CD4-positive, alpha-beta T cell treated with Interleukin-12 subunit alpha and Interleukin-12 subunit beta, for 1 hour (primary cell): Measurements from ENCODE around the gene NPLOC4.

Experiments used
- DNase-seq: peaks from one replicate; pipeline ENCODE4 v3.0.0-alpha.2; 2020

Gene NPLOC4

DNA sequence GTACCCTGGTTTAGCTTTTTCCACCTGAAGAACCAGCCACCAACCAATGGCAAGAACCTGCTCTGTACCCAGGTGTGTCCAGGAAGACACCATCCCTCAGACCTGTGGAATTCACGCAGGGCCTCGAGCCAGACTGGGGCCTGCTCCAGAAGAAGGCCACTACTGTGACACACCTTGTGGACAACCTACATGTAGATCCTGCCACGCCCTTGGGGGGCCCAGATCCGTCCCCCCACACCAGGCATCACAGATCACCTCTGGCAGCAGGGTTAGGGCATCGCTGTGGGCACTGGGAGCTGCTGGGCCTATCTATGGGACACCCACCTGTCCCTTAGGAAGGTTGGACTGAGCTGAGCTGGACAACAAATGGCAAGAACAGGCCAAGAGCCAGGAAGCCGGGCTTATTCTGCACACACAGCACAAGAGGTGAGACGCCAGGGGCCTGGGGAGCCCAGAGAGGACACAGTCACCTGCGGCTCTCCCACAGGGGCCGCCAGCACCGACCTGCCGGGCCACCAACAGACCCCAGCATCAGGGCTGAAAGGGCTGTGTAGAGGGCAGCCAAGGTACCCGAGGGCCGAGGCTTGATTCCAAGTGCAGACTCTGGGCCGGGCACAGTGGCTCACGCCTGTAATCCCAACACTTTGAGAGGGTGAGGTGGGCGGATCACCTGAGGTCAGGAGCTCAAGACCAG lies 92.5 kb downstream of the NPLOC4 start:
- DNase-seq: no peak

DNA sequence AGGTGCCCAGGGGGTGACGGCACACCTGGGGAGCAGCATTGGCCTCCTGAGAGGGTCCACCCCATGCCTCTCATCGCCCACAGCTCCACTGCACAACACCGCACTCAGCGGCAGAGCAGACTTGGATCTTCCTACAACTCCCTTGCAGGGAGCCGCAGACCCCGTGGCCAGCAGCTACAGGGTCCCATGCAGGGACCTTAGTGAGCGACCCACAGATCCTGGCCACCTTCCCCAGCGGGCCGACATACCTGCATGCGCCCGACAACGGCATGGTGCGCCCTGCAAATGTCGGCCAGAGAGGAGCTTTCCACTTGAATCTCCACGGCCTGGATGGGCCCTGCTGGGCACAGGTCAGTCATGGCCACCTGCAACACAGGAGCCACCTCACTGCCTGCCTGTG lies 93.2 kb downstream of the NPLOC4 start:
- DNase-seq: no peak

DNA sequence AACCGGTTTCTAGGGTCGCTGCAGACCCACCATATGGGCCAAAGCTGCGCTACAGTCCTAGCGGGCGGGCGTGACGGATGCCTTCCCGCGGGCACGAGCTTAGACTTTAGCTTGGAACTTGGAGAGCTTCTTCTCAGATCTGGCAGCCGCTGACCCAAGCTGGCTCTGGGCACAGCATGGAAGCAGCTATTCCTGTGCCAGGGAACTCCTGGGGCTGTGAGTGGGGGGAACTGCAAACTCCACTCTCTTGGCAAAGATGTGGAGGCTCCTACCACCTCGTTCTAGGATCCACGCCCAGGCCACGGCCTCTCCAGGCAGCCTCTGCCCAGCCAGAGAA lies 93.6 kb downstream of the NPLOC4 start:
- DNase-seq: no peak

DNA sequence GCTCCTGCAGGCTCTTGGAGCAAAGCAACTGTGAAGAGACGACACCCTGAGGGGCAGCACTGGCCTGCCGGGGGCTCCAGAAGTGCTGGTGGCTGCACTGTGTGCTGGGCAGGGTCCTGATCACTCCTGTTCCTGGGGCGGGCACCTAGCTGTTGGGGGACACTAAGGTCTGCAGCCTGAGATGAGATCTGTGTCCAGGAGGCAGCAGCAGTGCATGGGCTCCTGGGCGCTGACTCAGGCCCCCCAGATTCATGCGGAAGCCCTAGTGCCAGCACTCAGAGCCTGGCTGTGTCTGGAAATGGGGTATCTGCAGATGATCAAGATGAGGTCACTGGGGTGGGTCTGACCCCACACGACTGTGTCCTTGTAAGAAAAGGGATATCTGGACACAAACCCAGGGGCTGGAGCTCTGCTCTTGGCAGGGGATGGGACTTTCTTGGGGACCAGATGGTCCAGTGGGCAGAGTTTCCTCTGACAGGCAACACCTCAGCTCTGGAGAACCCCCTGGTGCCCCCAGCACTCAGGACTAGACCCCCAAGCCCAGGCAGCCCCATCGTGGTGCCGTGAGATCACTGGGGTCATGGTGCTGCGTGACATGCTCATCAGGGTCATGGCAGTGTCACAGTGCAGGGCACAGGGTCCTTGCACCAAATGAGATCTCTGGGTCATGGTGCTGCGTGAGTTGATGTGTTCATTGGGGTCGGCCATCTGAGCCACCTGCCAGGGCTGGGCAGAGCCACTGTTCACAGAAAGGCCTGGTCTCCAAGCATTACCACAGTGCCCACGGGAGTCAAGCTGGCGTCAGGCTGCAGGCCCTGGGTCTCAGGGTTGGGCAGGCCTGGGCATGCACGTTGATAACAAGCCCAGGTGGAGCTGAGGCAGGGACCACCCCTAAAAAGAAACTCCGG lies 94.2 kb downstream of the NPLOC4 start:
- DNase-seq: no peak

DNA sequence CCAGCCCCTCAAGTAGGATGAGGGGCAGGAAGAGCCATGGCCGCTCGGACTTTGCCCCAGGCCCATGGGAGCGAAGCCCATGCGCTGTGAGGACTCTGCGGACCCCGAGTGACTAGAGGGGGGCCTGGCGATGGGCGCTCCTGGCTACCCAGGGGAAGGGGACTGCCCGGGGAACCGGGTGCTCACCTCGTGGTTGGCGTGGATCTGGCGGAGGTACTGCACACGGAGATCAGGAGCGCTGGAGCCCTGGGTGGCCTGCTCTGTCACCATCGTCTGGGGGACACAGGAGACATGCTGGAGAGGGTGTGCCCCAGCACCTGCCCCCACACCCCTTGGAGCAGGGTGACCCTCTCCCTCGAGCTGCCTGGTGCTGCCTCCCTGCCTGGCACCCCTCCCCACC lies 95.8 kb downstream of the NPLOC4 start:
- DNase-seq: no peak

DNA sequence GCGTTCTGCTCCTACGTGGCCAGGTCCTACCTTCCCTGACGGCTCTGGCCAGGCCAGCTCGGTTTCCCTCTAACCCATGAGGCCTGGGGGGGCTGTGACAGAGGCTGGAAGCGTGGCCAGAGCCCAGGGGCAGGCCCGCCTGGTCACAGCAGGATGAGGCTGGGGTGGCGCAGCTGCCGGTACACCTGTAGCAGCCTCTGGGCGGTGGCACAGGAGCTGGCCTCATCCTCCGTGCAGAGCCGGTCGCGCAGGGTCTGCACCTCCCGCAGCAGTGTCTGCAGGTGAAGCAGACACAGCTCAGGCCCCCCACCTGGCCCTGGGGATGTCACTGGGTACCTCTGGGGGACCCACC lies 96.3 kb downstream of the NPLOC4 start:
- DNase-seq: no peak

DNA sequence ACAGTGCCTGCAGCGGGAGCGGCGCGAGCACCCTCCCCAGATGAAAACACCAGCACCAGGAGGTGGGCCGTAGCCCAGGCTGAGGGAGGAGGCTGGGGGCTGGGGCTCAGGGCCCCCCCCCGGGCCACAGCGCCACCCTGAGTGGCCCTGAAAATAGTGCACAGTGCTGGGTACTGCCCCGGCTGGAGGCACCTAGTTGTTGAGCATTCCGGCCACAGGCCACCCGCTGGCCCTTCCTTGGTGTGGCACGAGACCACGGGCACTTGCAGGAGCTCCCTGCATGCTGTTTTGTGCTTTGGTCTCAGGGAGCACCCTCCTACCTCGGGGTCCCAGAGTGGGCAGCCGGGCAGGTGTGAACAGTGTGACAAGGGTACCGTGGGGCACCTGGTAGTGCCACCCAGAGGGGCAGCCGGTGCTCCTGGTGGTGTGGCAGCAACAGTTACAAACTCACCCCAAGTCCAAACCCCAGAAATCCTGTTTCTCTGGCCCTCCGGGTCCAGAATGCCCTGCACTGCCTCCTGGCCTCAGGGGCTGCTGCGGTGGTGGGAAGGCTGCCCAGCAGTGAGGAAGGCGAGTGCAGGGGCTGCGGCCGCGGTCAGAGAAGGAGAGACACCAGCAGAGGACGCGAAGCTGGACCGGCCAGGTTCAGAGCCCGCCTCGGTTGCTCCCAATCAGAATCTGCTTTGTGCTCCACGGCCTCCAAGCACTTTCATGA lies 96.8 kb downstream of the NPLOC4 start:
- no peak for DNase-seq

DNA sequence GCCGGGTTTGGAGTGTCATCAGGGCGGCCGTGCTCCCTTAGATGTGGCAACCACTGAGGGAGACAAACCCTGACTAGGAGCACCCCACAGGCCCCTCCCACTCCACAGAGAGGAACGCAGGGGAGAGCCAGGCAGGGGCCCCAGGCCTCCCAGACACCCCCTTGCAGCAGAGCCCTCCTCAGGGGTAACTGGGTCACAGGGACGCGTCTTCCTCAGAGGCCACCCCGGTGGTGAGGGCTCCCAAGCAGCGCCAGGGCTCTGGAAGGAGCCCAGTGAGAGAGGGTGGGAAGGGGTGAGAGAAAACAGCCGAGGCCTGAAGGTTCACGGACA lies 97.4 kb downstream of the NPLOC4 start:
- no peak for DNase-seq

DNA sequence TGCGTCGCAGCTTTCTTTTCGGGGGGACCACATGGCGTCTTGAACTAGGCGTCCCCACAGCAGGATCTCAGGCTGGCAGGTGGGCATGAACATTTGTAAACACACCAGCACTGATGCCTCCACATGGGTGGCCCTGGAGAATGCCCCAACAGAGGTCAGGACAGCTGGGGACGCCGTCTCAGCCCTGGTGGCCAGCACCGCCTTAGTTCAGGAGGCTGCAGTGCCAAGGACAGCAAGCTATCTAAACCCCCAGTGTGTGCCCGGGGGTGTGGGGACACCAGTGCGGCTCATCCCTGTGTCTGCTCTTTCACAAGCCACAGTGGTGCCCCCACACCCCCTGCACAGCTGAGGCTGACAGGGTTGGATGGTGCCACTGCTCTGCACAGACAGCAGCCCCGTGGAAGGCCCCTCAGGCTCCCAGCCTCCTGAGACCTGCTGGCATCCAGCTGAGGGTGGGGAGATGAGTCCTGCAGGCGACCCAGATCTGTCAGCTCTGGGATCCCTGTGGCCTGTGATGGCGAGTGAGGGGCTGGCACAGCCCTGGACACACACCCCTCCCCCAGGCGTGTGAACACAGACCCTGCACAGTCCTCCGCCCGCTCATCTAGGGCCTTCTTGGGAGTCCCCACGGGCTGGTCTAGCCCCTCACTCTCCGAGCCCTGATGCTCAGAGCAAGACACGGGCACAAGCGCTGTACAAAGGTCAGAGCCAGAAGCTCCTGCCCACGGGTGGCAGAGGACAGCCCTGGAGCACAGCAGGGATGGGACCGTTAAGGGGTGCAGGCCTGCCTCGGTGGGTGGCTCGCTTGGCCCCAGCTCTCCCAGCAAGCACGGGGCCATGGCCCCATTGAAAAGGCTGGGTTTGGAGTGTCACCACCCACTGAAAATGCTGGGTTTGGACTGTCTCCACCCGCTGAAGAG lies 98.0 kb downstream of the NPLOC4 start:
- no peak for DNase-seq

DNA sequence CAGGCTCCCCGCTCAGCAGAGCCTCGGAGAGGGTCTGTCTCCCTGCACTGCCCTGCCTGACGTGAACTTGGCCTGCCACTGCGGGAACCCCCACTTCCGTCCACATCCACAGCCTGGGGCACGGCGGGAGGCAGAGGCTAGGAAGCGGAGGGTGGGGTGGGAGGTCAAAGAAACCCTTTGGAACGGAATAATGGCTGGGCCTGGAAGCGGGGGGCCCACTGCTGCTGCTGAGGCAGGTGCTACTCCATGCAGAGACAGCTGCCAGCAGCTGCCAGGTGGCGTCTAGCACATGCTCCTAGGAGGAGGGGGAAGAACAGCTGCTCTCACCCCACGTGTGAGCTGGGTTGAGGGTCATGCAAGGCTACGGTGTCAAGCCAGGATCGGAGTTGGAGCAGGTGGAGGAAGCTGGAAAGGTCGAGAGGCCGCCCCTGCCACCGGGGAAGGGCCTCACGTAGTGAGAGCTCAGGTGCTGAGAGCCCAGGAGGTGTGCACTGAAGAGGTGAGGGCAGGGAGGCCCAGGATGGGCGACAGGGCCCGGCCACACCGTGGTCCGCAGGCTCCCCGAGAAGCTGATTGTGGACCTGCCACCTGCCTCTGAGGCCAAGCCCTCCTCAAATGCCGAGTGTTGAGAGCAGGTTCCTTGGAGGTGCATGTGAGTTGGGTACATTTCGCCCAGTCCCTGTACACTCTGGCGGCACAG lies 98.9 kb downstream of the NPLOC4 start:
- no peak for DNase-seq

DNA sequence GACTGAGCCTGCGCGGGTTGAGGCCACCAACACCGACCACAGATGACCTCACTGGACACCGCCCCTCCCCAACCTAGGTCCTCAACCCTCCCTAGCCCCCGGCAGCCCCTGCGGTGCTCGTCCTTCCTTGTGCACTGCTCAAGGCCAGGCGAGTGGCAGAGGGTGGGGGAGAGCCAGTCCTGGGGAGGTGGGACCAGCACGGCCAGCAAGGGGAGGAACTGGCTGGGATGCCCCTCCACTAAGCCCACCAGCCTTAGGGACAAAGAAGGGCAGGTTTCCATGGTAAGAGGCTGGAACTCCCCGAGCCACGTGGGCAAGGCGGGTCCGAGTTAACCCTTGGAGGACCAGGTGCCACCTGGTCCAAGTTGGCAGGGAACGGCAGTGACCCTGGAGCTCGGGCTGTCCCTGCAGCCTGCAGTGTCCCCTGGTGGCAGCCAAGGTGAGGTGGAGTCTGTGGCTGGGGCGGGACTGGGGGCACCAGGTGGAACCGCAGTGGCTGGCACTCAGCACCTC lies 99.5 kb downstream of the NPLOC4 start:
- peak; percentile 31 for DNase-seq

DNA sequence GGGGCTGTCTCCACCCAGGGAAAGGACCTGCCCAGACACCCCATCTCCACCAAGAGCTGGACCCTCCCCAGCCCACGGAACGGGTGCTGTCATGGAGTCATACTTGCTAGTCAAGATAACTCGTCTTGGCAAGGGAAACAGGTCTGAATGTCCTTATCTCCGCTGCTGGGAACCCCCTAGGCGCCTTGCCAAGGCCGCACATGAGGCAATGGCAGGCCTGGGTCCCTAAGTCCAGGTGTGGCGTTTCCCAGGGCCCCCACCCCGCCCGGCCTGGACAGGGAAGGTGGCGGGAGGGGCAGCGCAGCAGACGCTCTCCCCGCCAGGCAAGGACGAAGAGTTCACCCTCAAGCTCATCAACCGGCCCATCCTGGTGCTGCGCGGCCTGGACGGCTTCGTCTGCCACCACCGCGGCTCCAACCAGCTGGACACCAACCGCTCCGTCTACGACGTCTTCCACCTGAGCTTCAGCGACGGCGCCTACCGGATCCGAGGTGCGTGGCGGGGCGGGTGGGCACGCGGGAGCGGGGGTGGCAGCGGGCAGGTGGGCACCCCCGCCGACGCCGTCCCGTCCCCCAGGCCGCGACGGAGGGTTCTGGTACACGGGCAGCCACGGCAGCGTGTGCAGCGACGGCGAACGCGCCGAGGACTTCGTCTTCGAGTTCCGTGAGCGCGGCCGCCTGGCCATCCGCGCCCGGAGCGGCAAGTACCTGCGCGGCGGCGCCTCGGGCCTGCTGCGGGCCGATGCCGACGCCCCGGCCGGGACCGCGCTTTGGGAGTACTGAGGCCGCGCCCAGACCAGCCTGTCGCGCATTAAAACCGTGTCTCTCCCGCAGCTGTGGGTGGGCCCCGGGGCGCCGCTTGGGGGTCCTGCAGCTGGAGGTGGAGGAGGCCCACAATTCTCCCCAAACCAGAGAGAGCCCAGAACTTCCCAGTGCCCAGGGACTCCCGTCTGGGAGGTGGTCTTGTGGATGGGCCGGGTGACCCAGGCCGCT lies 100.3 kb downstream of the NPLOC4 start:
- no peak for DNase-seq

DNA sequence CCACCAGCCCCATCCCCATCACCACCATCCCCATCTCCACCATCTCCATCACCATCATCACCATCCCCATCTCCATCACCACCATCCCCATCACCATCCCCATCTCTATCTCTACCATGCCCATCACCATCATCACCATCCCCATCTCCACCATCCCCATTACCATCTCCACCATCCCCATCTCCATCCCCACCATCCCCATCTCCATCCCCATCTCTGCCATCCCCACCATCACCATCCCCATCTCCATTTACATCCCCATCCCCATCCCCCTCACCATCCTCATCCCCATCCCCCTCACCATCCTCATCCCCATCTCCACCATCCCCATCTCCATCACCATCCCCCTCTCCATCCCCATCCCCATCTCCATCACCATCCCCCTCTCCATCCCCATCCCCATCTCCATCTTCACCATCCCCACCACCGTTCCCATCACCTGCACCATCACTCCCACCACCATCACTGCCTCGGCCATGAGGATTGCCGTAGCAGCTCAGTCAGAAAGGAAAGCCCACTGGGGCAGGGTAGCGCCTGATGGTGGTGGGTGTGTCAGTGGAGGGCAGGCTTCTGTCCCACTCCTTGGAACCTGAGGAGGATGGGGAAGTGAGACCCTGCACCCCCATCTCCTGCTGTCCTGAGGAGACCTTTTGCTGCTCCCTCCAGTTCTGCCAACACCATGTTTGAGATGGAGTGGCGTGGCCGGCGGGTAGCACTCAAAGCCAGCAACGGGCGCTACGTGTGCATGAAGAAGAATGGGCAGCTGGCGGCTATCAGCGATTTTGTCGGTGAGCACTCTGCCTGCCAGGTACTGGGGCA lies 101.2 kb downstream of the NPLOC4 start:
- no peak for DNase-seq

DNA sequence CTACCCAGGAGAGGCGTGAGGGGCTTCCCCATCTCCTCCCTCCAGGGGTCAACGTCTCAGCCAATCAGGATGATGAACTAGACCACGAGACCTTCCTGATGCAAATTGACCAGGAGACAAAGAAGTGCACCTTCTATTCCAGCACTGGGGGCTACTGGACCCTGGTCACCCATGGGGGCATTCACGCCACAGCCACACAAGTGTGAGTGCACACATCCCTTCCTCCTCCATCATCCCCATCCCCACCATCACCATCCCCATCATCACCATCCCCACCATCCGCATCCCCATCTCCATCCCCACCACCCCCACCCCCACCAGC lies 101.9 kb downstream of the NPLOC4 start:
- no peak for DNase-seq

DNA sequence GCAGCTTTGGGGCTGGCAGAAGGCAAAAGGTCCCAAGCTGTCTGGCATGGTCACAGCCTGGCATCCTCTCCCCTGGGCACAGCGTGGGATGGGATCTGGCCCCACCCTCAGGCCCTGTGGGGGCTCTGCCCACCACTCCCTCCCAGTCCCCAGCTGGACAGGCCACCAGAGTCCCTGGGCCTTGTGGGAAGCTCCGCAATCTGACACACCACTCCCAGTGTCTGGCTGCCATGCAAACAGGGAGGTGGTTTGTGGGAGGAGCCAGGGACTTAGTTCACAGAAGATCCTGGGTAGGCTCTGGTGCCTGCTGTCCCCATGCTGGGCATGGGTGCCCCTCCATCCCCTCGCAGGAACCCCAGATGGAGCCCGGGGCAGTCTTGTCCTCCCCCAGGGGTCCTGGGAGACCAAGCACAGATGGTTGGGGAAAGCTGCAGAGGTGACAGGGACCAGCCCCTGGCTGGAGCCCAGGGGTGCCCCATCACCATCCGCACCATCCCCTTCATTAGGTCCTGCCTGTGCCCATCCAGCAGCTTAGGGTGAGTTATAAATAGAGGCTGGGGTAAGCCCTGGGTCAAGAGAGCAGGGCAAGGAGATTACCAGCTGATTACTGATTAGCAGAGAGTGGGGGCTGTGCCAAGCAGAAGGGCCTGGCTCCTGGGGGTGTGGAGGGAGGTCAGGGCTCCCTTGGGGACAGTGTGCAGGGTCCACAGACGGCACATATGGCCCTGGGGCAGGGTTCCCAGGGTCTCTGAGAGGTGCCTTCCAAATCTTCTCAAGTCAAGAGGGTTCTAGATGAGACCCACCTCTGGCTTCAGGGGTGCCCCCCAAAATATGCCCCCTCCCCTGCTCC lies 102.5 kb downstream of the NPLOC4 start:
- no peak for DNase-seq

DNA sequence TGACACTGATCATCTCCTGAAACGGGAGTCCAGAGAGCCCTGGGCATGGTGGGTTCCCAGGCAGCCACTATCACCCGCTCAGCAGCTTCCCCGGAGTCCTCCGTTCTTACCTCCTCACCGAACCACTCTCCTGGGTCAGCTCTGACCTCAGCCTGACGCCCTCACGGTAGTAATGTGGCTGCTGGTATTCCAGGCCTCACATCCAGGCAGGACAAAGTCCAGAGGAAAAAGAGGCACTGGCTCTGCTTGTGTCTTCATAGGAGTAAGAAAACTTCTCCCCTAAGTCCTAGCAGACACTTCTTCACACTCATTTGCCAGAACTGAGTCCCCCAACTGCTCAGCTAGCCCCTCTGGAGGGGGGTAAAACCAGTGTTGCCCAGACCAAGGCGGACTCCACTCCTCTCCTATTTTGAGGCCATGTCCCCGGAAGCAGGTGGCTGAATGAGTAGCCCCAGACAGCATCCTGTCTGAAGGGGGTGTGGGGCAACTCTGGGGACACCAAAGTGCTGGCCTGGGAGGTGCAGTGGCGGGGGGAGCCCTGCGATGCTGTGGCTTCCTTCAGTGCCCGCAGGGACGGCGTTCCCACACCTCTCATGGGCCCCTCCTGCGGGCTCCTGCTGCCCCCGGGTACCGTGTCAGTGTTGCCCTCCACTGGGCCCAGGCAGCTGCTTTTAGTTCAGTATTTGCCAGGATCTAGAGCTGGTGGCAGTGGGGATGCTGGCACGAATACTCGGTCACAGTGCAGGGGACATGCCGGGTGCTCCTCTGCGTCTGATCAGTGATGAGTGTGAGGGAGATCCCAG lies 103.4 kb downstream of the NPLOC4 start:
- no peak for DNase-seq

DNA sequence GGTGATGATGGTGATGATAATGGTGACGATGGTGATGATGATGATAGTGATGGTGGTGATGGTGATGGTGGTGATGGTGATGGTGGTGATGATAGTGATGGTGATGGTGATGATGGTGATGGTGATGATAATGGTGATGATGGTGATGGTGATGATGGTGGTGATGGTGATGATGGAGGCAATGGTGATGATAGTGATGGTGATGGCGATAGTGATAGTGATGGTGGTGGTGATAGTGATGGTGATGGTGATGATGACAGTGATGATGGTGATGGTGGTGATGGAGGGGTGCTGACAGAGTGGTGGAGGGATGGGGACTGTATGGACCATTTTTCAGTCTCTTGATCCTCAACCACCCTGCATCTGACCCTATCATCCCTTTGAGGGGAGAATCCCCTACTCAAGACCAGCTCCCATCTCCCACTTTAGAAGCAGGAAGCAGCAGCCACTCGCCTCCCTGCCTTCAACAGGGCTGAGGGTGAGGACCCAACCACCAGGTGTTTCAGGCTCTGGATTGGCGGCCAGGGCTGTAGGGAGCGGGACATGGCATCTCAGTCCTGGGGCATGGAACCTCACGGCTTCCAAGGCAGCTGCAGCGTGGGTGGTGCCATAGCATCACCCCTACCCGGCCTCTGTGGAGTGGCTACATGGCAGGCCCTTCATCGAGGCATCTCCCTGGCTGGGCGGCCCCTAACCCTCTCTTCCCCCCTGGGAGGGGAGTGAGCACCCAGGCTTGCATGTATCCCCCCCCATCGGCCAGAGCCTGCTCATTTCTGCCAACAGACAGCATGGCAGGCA lies 104.2 kb downstream of the NPLOC4 start:
- DNase-seq: no peak
